CD14-positive monocyte (primary cell): Measurements from ENCODE around the gene HSPA6. TPM values are rescaled to one million over a fixed set of nuclear protein-coding genes. Genes with fewer than 3 reads are reported as not detected.

Source experiments
- DNase-seq, 3 donors: peaks; one replicate each; pipeline ENCODE4 v3.0.0-alpha.2; 2011 to 2022
- H2AFZ ChIP-seq: 2 replicates; pipeline ENCODE4 v1.6.0; 2012; ENCODE audit warnings: mild to moderate bottlenecking, low read depth, low read length, inconsistent platforms; ENCODE audit not compliant: insufficient read depth, poor library complexity, severe bottlenecking
- H3K27ac ChIP-seq, 2 donors: 1 replicate in 1 of 2; 2 replicates in 1 of 2; pipeline ENCODE4 v1.5.1; 2012 to 2013; ENCODE audit warnings: low read length in 2 of 2, control low read depth in 1 of 2, inconsistent platforms in 1 of 2, low read depth in 1 of 2, mild to moderate bottlenecking in 1 of 2
- H3K27me3 ChIP-seq, 2 donors: one replicate each; pipeline versions ENCODE4 v1.6.0 to v1.6.1; 2011 to 2013; ENCODE audit warnings: low read length in 2 of 2; ENCODE audit not compliant: control insufficient read depth in 2 of 2, insufficient read depth in 2 of 2
- H3K36me3 ChIP-seq, 2 donors: replicated peaks in 1 of 2; 1 replicate in 1 of 2; 2 replicates in 1 of 2; pipeline versions ENCODE4 v1.5.1 to v1.6.1; 2012 to 2013; ENCODE audit warnings: low read length in 2 of 2, control low read depth in 1 of 2, inconsistent platforms in 1 of 2, mild to moderate bottlenecking in 1 of 2; ENCODE audit not compliant: insufficient read depth in 2 of 2, control insufficient read depth in 1 of 2
- H3K4me1 ChIP-seq, 2 donors: 1 replicate in 1 of 2; 2 replicates in 1 of 2; pipeline versions ENCODE4 v1.5.1 to v1.6.1; 2012 to 2013; ENCODE audit warnings: low read length in 2 of 2, control low read depth in 1 of 2, inconsistent platforms in 1 of 2, mild to moderate bottlenecking in 1 of 2, moderate library complexity in 1 of 2; ENCODE audit not compliant: insufficient read depth in 2 of 2, control insufficient read depth in 1 of 2
- H3K4me2 ChIP-seq: replicated peaks from 2 replicates; pipeline ENCODE3; 2012; ENCODE audit warnings: low read length, moderate library complexity, mild to moderate bottlenecking; ENCODE audit not compliant: poor library complexity, severe bottlenecking; ENCODE audit errors: extremely low read depth
- H3K4me3 ChIP-seq, 3 experiments: fragments of 200-600 bp in 1 of 3; sonication (generic) in 1 of 3; replicated peaks in 1 of 3; 1 replicate in 2 of 3; 2 replicates in 1 of 3; pipeline ENCODE4 v1.5.1; 2011 to 2013; ENCODE audit warnings: low read length in 3 of 3, mild to moderate bottlenecking in 3 of 3, control low read depth in 2 of 3, low read depth in 2 of 3, inconsistent platforms in 1 of 3, moderate library complexity in 1 of 3
- H3K79me2 ChIP-seq: 2 replicates; pipeline ENCODE4 v1.6.0; 2012; ENCODE audit warnings: mild to moderate bottlenecking, control low read depth, inconsistent platforms, low read length, moderate library complexity; ENCODE audit not compliant: insufficient read depth
- H3K9ac ChIP-seq: 2 replicates; pipeline ENCODE4 v1.6.0; 2017; ENCODE audit warnings: low read length, mild to moderate bottlenecking; ENCODE audit not compliant: insufficient read depth, poor library complexity, severe bottlenecking
- H3K9me3 ChIP-seq, 2 donors: replicated peaks in 1 of 2; 1 replicate in 1 of 2; 2 replicates in 1 of 2; pipeline versions ENCODE4 v1.5.1 to v1.6.1; 2012 to 2013; ENCODE audit warnings: low read length in 2 of 2, control low read depth in 1 of 2; ENCODE audit not compliant: control insufficient read depth in 1 of 2, insufficient read depth in 1 of 2
- H4K20me1 ChIP-seq: 2 replicates; pipeline ENCODE4 v1.6.0; 2012; ENCODE audit warnings: mild to moderate bottlenecking, low read length, control low read depth, moderate library complexity; ENCODE audit not compliant: insufficient read depth
- H3K27ac Mint-ChIP-seq, 7 donors: one replicate each; pipeline ENCODE4 v1.8.0; 2020; ENCODE audit warnings: mild to moderate bottlenecking in 7 of 7, mixed read lengths in 7 of 7, moderate library complexity in 6 of 7, inconsistent platforms in 2 of 7
- H3K27me3 Mint-ChIP-seq, 3 donors: one replicate each; pipeline ENCODE4 v1.8.0; 2021 to 2022; ENCODE audit warnings: low read depth in 3 of 3, mild to moderate bottlenecking in 3 of 3, mixed read lengths in 3 of 3, moderate library complexity in 3 of 3, inconsistent platforms in 1 of 3
- H3K36me3 Mint-ChIP-seq, 2 donors: one replicate each; pipeline ENCODE4 v1.8.0; 2020; ENCODE audit warnings: mixed read lengths in 2 of 2, inconsistent platforms in 1 of 2, mild to moderate bottlenecking in 1 of 2
- H3K4me1 Mint-ChIP-seq: one replicate; pipeline ENCODE4 v1.8.0; 2020; ENCODE audit warnings: mild to moderate bottlenecking, mixed read lengths
- H3K4me3 Mint-ChIP-seq, 2 donors: one replicate each; pipeline ENCODE4 v1.8.0; 2020; ENCODE audit warnings: mild to moderate bottlenecking in 2 of 2, mixed read lengths in 2 of 2, moderate library complexity in 1 of 2
- H3K9me3 Mint-ChIP-seq, 7 donors: one replicate each; pipeline ENCODE4 v1.8.0; 2020 to 2022; ENCODE audit warnings: mixed read lengths in 7 of 7, mild to moderate bottlenecking in 6 of 7, moderate library complexity in 6 of 7, inconsistent platforms in 2 of 7
- CTCF ChIP-seq: fragments of 200-600 bp; IDR thresholded peaks from one replicate; pipeline ENCODE4 v1.8.0; 2022; ENCODE audit warnings: antibody characterized with exemption, mild to moderate bottlenecking
- WGBS: methylation state at CpG from one replicate; pipeline ENCODE4 v1.1.5; 2013; ENCODE audit warnings: missing lambda C conversion rate; ENCODE audit not compliant: insufficient coverage; 5-methylcytosine and 5-hydroxymethylcytosine counted together
- intact Hi-C, 2 donors: fragments of 100-400 bp; cut with micrococcal nuclease; formaldehyde crosslinking; loops; one replicate each; pipeline versions ENCODE4 v1.15.0 to v1.15.1; 2023
- polyA plus RNA-seq, 3 donors: library from polyadenylated mRNA; depleted of rRNA in 1 of 3; unstranded in 2 of 3; stranded (reverse) in 1 of 3; fragments of 300-500 nt in 2 of 3; fragments of >200 nt in 1 of 3; fragmentation: Illumina TruSeq in 2 of 3; gene quantifications; 1 replicate in 2 of 3; 2 replicates in 1 of 3; pipeline ENCODE4 v1.2.3, GENCODE V29; 2012 to 2021

The HSPA6 gene
- polyA plus RNA-seq, 3 donors: 3.4 to 37.5 (median 19.3) TPM

- peaks cover 73% of the 10 kb centered on the region for H3K4me1 Mint-ChIP-seq
- no peak overlapping the region for H3K4me3 ChIP-seq
- peaks cover 72 to 87% of the 10 kb centered on the region in 2 donors for H3K36me3 Mint-ChIP-seq
- H3K9me3 ChIP-seq: no peaks in the 10 kb centered on the region
- intact Hi-C loops: no loop called here
- H3K4me3 Mint-ChIP-seq: no peak overlapping the region
- H3K27ac ChIP-seq: no peak overlapping the region
- no peak overlapping the region for H3K4me2 ChIP-seq
- WGBS: no CpG with 5 or more reads among the region's 3 CpGs
- H3K27me3 ChIP-seq: no peaks in the 10 kb centered on the region
- peaks cover 56 to 72% of the 10 kb centered on the region in 2 donors for H3K36me3 ChIP-seq
- no peak for TF ChIP-seq CTCF
- H3K79me2 ChIP-seq: peaks cover 27% of the 10 kb centered on the region
- H3K4me1 ChIP-seq: peaks cover 35 to 64% of the 10 kb centered on the region in 2 donors
- peak overlapping the region in 1 of 7 donors; percentile 35 for H3K27ac Mint-ChIP-seq
- H4K20me1 ChIP-seq: peaks cover 77% of the 10 kb centered on the region
- no peak overlapping the region for H2AFZ ChIP-seq
- no peaks in the 10 kb centered on the region for H3K27me3 Mint-ChIP-seq
- H3K9me3 Mint-ChIP-seq: peaks cover 0 to 2% (median 0%) of the 10 kb centered on the region in 7 donors
- no peak for DNase-seq
- no peak overlapping the region for H3K9ac ChIP-seq
Observed at GRCh38 chr1:161510477-161510876, 13.9 kb upstream of the HSPA6 start.

- Histone ChIP-seq H3K4me2 (no peak overlapping the region), H3K9me3 (no peaks in the 10 kb centered on the region), H3K79me2 (peaks cover 20% of the 10 kb centered on the region), H2AFZ (no peak overlapping the region), H4K20me1 (peaks cover 78% of the 10 kb centered on the region), H3K4me3 (no peak overlapping the region), H3K36me3 (peaks cover 57 to 74% of the 10 kb centered on the region in 2 donors), H3K4me1 (peaks cover 28 to 57% of the 10 kb centered on the region in 2 donors), H3K27ac (no peak overlapping the region), H3K9ac (no peak overlapping the region), H3K27me3 (no peaks in the 10 kb centered on the region)
- Mint-ChIP-seq H3K4me3 (peak overlapping the region in 1 of 2 donors; percentile 35), H3K36me3 (peaks cover 75 to 88% of the 10 kb centered on the region in 2 donors), H3K27ac (peak overlapping the region in 1 of 7 donors; percentile 25), H3K9me3 (peaks cover 0 to 2% (median 0%) of the 10 kb centered on the region in 7 donors), H3K4me1 (peaks cover 70% of the 10 kb centered on the region), H3K27me3 (no peaks in the 10 kb centered on the region)
- intact Hi-C loops: no loop called here
- no peak for DNase-seq
- 81% methylated on average over 2 of the region's 5 CpGs for WGBS
- no peak for TF ChIP-seq CTCF
Observed at GRCh38 chr1:161511018-161511755, 13.2 kb upstream of the HSPA6 start.
